ENCODE results near the gene HIPK3. TPM values are rescaled to one million over a fixed set of nuclear protein-coding genes. Genes with fewer than 3 reads are reported as not detected.

Gene HIPK3
- total and polyA plus RNA-seq, 9 of the 15 experiments (the other 6 are each of a cell fraction or from before 2014, with no cell fraction given), result 2.3 to 19.6 (median 7.5) TPM

DNA sequence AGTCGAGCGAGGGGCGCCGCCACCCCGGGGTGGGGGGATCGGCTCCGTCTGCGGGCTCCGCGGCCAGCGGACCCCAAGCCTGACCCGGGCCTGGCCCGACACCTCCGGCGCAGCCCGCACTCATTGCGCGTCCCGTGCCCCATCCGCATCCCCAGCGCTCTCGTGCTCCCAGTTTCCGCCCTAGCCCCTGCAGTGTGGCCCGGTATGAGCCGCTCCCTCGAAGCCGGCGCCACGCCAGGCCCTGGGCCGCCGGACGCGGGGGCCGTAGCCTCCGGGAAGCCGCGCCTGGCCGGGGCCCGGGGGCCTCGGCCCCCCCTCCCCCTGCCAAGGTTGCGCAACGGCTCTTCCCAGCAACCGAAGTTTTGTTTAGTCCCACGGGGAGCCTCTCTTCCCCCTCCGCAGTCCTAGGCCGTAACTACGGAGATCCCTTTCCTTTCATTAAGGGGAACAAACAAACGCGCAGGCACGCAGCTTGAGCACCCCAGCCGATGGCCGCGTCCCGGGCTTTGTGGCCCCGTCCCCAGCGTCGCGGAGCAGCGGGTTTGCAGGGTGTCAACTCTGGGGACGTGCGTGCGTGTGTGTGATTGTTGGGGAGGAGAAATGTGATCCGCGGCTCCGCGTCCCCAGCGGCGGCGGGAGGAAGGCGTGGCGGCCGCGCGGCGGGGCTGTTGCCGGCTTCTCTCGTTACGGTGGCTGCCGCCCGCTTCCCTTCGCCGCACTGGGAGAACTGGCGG, 883 bp downstream of the HIPK3 start (continued):
- no peak for TF ChIP-seq ESRRB (CRISPR knock-in tag; IDR thresholded peaks at IDR 0.05; ENCODE audit: borderline replicate concordance)
- TF ChIP-seq, protein P1, sequence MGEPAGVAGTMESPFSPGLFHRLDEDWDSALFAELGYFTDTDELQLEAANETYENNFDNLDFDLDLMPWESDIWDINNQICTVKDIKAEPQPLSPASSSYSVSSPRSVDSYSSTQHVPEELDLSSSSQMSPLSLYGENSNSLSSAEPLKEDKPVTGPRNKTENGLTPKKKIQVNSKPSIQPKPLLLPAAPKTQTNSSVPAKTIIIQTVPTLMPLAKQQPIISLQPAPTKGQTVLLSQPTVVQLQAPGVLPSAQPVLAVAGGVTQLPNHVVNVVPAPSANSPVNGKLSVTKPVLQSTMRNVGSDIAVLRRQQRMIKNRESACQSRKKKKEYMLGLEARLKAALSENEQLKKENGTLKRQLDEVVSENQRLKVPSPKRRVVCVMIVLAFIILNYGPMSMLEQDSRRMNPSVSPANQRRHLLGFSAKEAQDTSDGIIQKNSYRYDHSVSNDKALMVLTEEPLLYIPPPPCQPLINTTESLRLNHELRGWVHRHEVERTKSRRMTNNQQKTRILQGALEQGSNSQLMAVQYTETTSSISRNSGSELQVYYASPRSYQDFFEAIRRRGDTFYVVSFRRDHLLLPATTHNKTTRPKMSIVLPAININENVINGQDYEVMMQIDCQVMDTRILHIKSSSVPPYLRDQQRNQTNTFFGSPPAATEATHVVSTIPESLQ (CRISPR knock-in tag; IDR thresholded peaks at IDR 0.05), result no peak
- TF ChIP-seq FOXA1 (IDR thresholded peaks at IDR 0.05; ENCODE audit: borderline replicate concordance), result no peak
- no peak for TF ChIP-seq HNRNPLL (IDR thresholded peaks at IDR 0.05; ENCODE audit: low read depth, low read length, poor library complexity, severe bottlenecking)
- peak; percentile 61 for TF ChIP-seq POLR2AphosphoS5 (IDR thresholded peaks at IDR 0.05; ENCODE audit: control insufficient read depth, insufficient read depth, low read depth, low read length)
- TF ChIP-seq ZNF511 (CRISPR knock-in tag; IDR thresholded peaks at IDR 0.05), result no peak
- TF ChIP-seq SRSF3 (IDR thresholded peaks at IDR 0.05; ENCODE audit: insufficient read depth, low read length), result no peak
- TF ChIP-seq COPS2 (conservative IDR thresholded peaks at IDR 0.05), result no peak
- peak; percentile 31 for TF ChIP-seq SAP30 (IDR thresholded peaks at IDR 0.05; ENCODE audit: borderline replicate concordance, insufficient read depth, low read depth, low read length, poor library complexity, severe bottlenecking)
- TF ChIP-seq SRSF7 (optimal IDR thresholded peaks at IDR 0.05; ENCODE audit: low read depth, low read length), result no peak
- peak; percentile 89 for TF ChIP-seq CHD1 (IDR thresholded peaks at IDR 0.05; ENCODE audit: low read length)
- TF ChIP-seq TEAD4 (IDR thresholded peaks at IDR 0.05; ENCODE audit: low read length), result peak; percentile 23; the same call in 1 of the 2 replicates
- no peak for TF ChIP-seq TEAD4 (CRISPR knock-in tag; IDR thresholded peaks at IDR 0.05; ENCODE audit: borderline replicate concordance)
- TF ChIP-seq PURB (CRISPR knock-in tag; IDR thresholded peaks at IDR 0.05; ENCODE audit: low read depth), result no peak
- no peak for TF ChIP-seq ZNF197 (CRISPR knock-in tag; IDR thresholded peaks at IDR 0.05; ENCODE audit: low read depth)
- TF ChIP-seq HES1 (IDR thresholded peaks at IDR 0.05; ENCODE audit: low read depth), result no peak
- TF ChIP-seq KDM5B (IDR thresholded peaks at IDR 0.05; ENCODE audit: insufficient replicate concordance, low read depth, low read length), result peak; percentile 73
- TF ChIP-seq XRCC3 (IDR thresholded peaks at IDR 0.05), result no peak
- TF ChIP-seq NRF1 (conservative IDR thresholded peaks at IDR 0.05 in 1 of 2, IDR thresholded peaks at IDR 0.05 in 1 of 2), result peak; percentile 53 to 69
- TF ChIP-seq NR4A1 (CRISPR knock-in tag; IDR thresholded peaks at IDR 0.05), result 0 out of 2 replicates have a peak, but pooled peaks have one; percentile 28
- TF ChIP-seq NR4A1 (tag; IDR thresholded peaks at IDR 0.05), result no peak
- TF ChIP-seq TAF15 (IDR thresholded peaks at IDR 0.05; ENCODE audit: low read depth, low read length), result no peak
- no peak for TF ChIP-seq MCM5 (IDR thresholded peaks at IDR 0.05; ENCODE audit: low read depth)
- no peak for TF ChIP-seq SRSF1 (IDR thresholded peaks at IDR 0.05; ENCODE audit: low read depth, low read length)
- no peak for TF ChIP-seq POLR3G (IDR thresholded peaks at IDR 0.05; ENCODE audit: extremely low read depth, insufficient read length, insufficient replicate concordance)
- TF ChIP-seq MCM7 (IDR thresholded peaks at IDR 0.05), result no peak
- no peak for TF ChIP-seq FOXJ3 (CRISPR knock-in tag; IDR thresholded peaks at IDR 0.05)
